GM21367 (cell line): ENCODE data around the gene SPPL3.
A peak's percentile ranks its signal among the peaks of the same experiment; 100 is the strongest.

Experiments used
- ATAC-seq: cut with Tn5 transposase; IDR thresholded peaks from one replicate; pipeline ENCODE4 v1.9.1; 2021; ENCODE audit not compliant: unreplicated experiment

The SPPL3 gene

DNA sequence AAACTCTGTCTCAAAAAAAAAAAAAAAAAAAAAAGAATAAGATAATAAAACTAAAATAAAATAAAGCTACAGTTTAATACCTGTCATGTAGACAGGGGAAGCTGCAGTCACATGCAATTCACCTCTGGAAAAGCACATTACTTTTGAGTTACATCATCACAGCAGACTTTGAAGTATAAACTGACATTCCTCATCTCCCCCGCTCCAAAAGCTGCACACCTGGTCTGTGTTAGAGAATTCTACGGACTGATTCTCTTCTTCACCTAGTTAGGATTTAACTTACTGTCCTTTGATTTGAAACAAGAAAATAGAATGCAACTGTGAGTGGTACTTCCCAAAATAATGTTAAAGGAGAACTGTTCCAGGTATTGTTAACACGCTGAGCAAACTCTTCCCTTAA is 25.1 kb downstream of the SPPL3 start:
- ATAC-seq = no peak

DNA sequence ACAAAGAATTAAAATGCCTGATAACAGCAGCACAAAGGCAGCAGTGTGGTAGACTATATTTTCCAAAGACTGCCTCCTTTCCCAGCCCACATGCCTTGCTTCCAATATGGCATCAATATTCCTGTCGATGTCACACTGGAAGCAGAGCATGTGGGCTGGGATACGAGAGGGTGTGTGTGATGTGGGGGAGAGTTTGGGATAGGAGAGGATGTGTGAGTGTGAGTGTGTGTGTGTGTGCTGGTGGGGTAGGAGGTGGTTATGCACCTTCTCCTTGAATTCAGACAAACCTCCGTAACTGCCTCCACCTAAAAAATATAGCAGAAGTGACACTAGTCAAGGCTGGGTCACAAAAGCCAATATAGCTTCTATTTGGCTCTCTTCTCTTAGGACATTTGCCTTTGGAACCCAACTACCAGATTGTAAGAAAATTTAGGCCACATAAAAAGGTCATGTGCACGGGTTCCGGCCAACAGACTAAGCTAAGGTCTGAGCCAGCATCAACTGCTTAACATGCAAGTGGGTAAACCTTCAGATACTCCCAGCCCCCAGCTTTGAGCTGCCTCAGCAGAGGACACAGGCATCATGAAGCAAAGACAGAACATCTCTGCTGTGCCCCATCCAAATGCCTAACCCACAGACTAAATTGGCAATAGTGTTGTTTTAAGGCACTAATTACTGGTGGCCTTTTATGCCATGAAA is 29.5 kb downstream of the SPPL3 start:
- no peak for ATAC-seq

GRCh38 chr12:120873226-120873625 is 30.9 kb downstream of the SPPL3 start:
- ATAC-seq = no peak

- no peak for ATAC-seq
These were observed 31.7 kb downstream of the SPPL3 start for GRCh38 chr12:120872487-120872886.

- ATAC-seq = no peak
These were observed 33.7 kb downstream of the SPPL3 start for GRCh38 chr12:120870415-120870814.

DNA sequence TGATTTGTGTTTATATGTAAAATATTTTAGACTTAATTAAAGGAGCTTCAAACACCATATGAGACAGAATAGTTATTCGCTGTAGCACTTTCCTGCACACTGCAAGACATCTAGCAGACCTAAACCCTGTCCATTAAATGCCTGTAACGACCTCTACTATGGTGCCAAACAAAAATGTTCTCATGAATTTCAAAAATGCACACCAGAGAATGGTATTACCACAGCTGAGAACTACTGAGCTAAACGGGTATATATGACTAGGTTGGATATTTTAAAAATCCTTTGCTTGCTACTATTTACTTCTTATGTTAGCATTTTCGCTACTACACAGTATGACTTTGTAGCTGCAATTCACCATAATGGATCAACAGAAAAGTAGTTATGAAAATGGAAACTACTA is 34.8 kb downstream of the SPPL3 start:
- ATAC-seq = no peak

DNA sequence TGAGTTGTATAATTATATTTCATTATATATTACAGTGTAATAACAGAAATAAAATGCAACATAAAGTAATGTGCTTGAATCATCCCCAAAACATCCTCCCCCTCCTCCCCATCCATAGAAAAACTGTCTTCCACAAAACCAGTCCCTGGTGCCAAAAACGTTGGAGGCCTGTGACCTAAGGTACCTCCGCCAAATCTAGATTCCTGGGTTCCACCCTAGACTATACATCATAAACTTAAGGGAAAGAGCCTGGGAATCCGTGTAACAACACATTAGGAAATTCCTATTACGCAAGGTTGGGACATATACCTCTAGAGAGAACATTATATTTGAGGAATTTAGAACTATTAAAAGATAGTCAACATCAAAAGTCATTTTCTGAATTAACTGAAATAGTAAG is 38.0 kb downstream of the SPPL3 start:
- no peak for ATAC-seq

DNA sequence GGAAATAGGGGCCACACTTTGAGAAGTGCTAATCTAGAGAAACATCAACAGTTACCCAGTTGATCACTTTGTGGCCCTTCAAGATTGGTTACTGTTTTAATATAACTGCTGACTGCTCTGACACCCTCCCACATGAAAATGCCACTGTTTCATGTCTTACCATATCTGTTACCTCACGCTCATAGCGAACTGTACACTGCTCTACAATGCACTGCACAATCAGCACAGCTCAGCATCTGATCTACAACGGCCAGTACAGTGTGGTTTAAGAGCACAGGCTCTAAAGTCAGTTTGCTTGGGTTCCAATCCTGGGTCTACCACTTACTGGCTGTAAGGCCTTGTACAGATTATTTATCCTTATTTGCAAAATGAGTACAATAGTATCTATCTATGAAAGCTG is 39.1 kb downstream of the SPPL3 start:
- ATAC-seq = no peak

DNA sequence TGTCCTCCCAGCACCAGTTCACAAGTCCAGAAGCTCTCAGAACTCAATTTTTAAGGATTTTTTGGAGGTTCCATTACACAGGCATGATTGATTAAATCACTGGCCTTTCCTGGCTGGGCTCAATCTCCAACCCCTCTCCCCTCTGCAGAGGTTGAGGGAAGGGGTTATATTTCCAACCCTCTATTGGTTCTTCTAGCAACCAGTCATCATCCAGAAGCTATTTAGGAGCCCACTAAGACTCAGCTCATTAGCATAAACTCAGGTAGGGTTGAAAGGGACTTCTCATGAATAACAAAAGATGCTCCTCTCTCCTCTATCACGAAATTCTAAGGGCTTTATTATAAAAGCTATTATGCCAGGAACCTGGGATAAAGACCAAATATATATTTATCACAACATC is 41.5 kb downstream of the SPPL3 start:
- ATAC-seq = no peak

DNA sequence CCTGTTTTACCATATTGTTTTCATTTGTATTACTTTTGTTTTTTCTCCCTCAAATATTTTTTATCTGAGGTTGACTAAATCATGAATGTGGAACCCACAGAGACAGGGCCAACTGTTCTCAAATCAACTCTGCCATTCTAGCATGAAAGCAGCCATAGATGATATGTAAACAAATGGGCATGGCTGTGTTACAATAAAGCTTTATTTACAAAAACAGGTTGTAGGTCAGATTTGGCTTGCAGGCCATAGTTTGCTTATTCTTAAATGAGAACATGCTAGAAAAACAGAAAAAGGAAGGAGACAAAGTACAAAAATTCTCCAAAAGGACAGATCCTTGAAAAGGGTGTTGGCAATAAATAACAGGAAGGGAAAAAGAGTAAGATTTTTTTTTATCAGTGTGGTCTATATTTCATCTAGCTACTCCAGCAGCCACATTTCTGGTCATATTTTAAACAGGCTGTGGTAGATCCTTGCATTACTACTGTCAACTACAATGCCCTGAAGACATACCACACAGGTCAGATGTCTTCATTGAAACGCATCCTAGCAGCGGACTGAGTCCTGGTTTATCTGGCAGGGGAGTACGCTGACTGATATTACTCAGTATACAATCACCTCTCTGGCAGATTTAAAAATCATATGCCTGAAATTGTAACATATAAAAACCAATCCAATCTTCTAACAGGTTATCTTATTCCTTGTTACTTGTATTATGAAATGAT is 42.9 kb downstream of the SPPL3 start:
- ATAC-seq = no peak

DNA sequence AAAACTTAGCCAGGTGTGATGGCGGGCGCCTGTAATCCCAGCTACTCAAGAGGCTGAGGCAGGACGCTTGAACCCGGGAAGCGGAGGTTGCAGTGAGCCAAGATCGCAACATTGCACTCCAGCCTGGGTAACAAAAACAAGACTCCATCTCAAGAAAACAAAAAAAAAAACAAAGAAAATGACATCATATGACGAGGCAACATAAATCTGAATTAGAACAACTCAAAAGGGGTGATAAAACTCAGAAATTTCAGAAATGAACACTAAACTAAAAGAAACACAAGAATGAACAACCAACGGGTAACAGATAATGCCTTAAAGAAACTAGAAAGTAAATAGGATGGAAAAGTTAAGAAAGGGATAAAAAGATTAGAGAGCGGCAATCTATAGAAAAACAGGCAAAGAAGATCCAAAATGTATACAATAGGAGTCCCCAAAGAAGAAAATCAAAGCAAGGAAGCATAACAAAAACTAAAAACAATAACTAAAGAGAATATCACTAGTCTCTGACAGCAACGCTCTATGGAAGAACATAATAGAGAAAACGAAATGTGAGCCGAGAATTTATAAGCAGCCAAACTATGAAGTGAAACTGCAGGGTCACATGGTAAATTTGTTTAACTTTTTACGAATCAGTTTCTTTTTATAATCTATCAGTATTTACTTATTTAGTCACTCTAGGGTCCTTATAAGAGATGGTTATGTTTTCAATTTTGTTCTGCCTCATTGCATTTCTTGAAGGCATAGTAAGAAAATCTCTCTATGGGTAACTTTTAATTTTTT is 45.7 kb downstream of the SPPL3 start:
- ATAC-seq = no peak

- no peak for ATAC-seq
These were observed 47.2 kb downstream of the SPPL3 start for GRCh38 chr12:120856980-120857379.

GRCh38 chr12:120855823-120856588 is 48.2 kb downstream of the SPPL3 start:
- no peak for ATAC-seq

DNA sequence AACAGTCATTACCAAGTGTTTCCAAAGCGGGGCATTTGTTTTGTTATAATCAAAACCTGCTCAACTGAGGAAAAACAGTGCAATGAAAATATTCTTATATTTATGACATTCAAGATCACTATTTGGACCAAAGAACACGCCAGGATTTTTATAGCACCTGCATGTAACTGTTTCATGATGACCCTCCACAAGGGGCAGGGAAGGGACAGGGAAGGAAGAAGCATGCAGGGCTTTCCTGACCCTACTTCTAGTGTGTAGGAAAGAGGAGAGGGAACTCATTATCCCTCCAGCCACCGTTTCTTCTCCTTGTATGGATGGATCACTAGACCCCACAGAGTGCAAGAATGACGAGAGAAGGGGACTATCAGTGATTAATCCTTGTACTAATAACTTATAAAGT is 49.4 kb downstream of the SPPL3 start:
- ATAC-seq = no peak

DNA sequence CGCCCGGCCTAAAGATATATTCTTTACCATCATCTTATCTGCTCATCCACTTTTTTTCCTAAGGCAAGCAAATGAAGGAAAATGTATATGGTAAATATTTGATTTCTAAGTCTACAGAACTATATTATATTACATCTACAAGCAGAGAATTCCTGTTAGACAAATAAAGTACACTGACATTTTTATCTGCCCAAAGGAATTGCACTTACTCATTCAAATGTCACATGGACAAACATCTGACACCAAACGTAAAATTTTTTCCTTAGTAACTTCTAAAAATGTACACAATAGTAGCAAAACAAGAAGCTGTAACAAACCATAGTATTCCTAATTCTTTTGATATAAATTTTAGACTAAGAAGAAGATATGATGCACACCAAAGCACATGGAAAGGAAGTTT is 51.0 kb downstream of the SPPL3 start:
- ATAC-seq = no peak

GRCh38 chr12:120851944-120852343 is 52.2 kb downstream of the SPPL3 start:
- no peak for ATAC-seq

DNA sequence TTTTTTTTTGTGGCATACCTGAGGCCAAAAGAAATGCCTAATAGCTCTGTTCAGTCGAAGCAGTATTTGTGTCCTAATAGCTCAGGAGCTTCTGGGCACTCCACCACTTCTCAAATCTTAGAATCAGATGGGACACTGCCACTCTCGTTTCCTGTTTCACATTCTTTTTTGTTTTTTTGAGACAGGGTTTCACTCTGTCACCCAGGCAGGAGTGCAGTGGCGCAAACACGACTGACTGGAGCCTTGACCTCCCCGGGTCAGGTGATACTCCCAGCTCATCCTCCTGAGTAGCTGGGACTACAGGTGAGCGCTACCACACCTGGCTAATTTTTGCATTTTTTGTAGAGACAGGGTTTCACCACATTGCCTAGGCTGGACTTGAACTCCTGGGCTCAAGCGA is 52.7 kb downstream of the SPPL3 start:
- ATAC-seq = no peak

- ATAC-seq = no peak
These were observed 54.4 kb downstream of the SPPL3 start for GRCh38 chr12:120849765-120850164.

DNA sequence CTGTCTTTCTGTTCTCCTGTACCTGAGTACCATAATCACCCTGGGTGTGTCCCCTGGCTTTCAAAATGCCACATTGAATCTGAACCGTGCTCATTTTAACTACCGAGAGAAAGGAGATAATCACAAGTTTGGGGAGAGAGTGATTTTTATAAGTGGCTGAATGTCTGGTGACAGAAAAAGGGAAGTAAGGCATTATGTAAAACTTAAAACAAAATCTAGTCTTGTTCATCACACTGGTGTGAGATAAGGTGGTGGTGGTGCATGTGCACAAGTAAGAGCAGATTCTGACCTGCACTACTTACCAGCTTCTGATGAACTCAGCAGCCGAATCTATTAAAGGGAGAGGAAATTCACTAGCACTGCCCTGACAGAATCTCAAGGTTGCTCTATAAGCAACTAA is 56.3 kb downstream of the SPPL3 start:
- ATAC-seq = peak; percentile 48

DNA sequence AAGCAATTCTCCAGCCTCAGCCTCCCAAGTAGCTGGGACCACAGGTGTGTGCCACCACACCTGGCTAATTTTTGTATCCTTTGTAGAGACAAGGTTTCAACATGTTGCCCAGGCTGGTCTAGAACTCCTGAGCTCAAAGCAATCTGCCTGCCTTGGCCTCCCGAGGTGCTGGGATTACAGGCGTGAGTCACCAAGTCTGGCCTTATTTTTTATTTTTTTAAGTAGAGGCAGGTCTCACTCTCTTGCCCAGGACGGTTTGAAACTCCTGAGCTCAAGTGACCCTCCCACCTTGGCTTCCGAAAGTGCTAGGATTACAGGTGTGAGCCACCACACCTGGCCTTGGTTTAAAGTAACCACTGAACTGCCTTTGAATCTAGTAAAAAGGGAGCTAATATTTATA is 56.8 kb downstream of the SPPL3 start:
- peak; percentile 9 for ATAC-seq

GRCh38 chr12:120846721-120847120 is 57.4 kb downstream of the SPPL3 start:
- no peak for ATAC-seq
